GM21619 (cell line): ENCODE data around the gene MSMP.

Source experiments
- ATAC-seq: cut with Tn5 transposase; IDR thresholded peaks from one replicate; pipeline ENCODE4 v1.9.1; 2021; ENCODE audit not compliant: unreplicated experiment

MSMP gene

DNA sequence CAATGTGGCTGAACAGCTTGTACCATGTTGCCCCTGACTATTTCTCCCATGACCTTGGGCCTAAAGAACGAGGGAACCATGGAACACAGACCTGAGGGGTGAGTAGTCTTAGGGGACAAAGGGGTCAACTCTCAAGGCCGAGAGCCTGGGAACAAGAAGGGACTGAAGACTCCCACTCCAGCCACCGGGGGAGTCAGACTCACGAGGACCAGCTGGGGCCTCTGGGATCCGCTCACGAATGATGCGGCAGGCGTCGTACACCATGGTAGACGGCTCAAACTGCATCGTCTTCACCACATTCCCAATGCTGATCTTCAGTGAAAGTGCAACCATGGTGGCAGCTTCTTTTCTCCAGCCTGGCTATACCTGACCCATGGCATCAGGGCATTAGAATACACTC, 28.7 kb downstream of the MSMP start:
- no peak for ATAC-seq

DNA sequence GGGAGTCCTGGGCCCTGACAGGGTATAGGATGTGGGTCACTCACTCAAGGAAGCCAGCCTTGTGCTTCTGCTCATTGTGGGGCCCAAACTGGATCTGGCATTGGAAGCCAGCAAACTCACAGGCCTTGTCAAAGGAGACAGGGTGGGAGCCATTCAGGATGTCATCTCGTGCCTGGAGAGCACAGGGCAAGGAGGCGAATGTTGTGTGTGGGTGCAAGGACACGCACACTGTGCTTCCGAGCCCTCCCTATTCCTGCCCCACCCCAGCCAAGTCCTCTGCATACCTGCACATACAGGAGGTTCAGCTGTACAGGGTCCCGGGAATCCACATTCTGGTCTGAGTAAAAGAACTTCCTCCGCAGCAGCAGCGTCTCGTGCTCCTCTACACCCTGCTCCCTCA, 30.2 kb downstream of the MSMP start:
- no peak for ATAC-seq

DNA sequence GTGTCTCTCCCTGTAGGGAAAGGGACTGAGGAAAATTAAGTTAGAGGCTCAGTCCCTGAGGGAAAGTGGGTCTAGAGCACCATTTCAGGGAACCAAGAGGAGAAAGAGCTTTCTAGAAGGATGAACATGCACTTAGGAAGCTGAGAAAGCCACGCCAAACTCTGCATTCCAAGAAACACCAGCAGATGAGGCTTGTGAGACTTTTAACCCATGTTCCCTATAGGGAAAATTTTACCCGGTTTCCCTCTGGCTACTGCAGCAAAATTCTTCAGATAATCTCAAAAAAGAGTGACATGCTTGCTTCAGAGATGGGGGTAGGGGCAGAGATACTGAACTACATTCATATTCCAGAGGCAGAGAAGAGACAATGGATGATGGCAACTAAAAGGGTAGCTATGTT, 30.6 kb downstream of the MSMP start:
- no peak for ATAC-seq

DNA sequence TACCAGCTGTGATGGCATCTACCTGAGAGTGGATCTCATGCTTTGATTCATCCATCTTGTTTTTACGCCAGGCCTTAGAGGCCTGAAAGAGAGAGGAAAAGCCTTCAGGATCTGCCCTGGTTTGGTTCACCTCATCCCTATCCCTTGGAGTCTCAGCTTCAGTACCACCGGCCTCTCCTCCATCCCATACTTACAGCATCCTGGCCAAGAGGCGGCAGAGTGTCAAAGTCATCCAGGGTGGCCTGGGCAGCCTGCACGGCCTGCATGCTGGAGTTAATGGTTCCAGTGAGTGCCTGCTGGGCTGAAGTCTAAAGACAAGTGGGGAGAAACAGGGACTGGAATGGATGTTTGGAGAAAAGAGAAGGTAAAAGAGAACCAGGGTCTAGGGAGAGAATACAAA, 34.5 kb downstream of the MSMP start:
- ATAC-seq, result no peak

DNA sequence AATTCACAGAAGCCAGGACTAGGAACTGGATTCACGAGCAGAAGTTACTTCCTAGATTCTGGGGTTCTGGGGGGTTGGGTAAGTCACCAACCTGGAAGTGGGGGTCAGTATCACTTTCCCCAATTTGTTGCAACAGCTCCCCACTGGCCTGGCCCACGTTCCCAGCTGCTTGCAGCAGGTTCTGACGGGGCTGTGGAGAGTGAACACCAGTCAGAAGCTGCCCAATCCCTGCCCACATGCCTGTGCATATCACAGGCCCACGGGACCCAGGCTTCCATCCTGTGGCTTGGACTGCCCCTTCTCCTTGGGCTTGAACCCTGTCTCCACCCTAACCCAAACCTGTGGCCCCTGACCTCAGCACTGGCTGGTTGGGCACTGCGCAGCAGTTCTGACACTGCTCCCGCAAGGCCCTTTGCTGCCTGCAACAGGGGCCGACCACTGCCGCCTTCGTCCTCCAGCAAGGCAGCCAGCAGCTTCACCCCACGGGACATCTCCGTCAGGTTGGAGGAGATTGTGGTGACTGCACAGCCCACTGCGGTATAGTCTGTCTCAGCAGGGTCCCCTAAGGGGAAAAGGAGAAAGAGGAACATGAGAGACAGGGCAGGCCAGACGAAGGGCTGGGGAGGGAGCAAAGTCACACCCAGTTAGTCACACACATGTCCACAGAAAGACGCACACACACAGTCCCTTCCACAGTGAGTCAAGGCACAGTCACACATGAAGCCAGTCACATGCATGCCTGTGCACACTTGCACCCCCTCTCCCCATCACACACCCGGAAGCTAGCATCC, 35.2 kb downstream of the MSMP start:
- no peak for ATAC-seq

DNA sequence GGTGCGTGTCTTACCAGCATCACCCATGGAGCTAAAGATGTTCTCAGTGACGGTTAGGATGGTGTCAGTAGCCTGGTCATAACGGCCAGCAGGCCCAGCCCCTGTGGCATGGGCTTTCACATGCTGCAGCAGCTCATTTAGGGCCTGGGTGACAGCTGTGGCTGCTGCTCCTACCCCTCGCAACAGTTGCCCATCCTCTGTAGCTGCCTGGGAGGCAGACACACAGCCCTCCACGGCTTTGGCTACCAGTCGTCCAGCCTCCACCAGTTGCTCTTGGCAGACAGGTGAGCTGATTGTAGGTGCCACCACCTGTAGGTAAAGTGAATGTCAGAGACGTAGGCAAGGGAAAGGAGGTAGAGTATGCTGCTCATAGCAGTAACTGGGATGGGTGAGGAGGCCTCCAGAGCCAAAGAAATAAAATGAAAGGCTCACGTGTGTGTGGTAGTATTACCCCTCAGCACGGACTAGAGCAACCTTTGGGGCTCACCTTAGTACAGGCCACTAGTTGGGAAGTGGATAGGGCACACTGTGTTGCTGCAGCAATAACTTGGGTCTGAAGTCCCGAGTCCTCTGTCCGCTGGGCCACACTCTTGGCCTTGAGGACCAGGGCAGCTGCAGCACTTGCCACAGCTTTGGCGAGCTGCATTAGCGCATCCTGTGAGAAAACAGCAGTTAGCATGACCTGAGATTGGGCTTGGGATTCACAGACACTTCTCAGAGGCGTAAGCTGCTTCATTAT, 36.8 kb downstream of the MSMP start:
- no peak for ATAC-seq

DNA sequence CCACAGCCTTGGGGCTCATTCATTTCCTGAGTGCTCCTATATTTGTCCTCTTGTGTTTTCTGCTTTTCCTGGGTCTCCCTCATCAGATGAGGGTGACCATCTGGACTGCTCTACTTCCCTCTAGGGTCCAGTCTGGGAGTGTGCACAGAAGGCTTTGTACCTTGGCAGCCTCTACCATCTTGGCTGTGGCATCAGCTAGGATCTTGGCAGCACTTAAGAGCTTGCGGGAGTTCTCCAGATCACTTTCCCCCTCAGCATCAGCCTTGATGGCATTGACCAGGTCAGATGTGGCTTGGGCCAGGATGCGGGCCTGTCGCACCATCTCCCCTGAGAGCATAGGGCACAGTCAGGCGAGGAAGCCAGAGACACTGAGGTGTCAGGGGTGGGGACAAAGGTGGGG, 37.8 kb downstream of the MSMP start:
- no peak for ATAC-seq

DNA sequence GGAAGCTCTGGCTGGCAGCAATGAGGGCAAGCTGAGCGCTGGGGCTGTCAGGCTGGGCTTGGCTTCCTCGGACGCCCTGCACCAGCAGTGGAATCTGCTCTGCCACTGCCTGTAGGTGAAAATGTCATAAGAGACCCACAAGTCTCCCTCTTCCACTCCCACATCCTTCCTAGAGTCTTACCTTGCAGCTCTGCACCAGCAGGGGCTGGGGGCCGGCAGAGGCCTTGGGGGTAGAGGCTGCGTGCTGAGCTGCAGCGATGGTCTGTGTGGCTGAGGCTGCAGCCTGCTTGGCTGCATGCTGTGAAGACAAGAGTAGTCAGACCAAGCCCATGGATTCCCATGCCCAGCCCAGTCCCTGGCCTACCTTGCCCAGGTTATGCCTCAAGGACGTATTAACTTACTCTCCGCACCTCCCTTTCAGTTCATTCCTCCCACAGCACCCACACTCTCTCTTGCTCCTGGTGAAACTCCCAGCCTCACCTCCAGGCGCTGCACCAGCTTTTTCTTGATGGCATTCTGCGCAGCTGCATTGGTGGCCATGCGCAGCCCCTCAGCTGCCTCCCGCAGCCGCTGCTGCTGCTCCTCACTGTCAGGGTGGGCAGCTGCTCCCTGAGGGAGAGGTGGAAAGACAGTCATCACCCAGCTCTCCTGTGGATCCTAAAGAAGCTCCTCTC, 39.4 kb downstream of the MSMP start:
- no peak for ATAC-seq

DNA sequence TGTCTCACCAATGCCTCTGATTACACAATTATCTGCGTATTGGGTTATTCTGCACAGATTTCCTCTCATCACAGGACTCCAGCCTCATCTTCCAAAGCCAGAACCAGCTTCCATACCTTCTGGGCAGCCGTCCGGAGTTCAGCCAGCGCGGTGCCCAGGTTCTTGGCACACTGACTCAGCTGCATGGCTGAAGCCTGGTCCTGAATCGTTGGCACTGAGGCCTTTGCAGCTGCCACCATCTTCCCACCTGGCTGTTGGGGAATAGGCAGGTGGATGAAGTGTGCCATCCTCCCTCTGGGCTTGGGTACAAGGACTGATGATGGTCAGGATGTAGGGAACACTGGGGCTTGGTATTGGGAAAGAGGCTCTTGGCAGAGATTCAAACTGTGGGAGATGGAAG, 40.0 kb downstream of the MSMP start:
- no peak for ATAC-seq

DNA sequence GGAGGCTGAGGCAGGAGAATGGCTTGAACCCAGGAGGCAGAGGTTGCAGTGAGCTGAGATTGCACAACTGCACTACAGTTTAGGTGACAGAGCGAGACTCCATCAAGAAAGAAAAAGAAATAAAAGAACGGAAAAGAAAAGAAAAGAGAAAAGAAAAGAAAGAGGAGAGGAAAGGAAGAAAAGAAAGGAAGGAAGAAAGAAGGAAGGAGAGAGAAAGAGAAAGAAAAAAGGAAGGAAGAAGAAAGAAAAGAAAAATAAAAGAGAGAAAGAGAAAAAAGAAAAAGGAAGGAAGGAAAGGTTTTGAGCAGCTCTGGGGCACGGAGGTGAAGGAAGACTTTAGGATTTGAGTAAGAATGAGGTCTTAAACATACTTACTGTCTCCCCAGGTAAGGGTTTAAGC, 40.5 kb downstream of the MSMP start:
- no peak for ATAC-seq

DNA sequence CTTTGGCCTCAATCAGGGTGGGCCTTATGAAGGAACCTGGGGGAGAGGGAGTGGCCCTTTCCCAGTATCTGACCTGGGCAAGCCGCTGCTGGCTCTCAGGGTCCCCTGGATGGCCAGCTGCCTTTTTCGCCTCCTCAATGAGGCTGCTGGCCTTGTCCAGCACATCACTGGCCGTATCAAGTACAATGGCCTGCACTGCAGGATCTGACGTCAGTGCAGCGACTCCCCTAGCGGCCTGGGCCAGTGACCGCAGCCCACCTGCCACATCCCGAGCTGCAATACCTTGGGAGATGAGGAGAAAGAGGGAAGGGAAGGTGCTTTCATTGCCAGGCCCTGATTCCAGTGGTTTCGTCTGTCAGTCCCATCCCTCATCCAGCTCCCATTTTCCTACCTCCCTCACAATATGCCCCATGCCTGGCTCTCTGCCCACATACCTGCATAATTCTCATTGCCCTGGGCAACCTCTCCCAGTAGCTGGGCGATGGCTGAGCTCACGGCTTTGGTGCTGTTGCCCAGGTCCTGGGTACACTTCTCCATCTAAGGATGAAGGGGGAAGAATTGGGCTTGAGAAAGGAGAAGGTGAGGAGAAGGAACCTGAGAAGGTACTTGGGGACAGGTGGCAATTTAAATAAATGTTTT, 41.2 kb downstream of the MSMP start:
- ATAC-seq, result no peak

DNA sequence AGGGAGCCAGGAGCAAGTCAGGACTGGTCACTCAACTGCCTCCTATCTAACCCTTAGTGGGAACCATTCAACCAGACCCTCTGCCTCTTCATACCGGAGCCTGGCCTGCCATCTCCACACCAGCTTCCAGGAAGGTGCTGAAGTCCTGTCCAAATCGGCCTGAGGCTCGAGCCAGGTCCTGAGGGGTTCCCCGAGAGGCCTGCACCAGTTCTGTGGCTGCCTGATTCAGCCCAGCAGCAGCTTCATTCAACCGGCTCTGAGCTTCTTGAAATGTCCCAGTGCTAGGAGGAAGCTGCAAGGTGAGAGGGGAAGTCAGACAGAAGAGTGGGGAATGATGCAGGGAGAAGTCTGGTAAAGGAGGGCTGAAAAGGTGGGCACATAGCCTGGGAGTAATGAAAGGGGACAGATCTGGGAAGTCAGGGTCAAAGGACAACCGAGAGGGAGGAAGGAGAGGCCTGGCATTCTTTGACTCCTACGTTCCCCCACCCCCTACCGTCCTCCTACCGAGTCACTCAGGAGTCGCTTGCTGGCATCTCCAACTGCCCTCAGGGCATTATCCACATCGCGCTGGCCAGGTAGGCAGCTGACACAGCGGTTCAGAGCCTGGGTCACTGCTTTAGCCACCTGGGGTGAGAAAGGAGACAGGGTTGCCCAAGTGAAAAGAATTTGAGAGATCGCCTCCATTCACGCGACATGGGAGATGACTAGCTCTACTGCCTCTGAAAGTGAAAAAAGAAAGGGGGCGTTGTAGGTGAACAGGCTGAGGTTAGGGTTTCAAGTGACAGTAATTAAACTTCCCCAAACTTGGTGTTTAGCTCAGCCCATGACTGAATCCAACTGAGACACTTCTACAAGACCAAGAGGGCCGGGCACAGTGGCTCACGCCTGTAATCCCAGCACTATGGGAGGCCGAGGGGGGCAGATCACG, 42.3 kb downstream of the MSMP start:
- no peak for ATAC-seq

DNA sequence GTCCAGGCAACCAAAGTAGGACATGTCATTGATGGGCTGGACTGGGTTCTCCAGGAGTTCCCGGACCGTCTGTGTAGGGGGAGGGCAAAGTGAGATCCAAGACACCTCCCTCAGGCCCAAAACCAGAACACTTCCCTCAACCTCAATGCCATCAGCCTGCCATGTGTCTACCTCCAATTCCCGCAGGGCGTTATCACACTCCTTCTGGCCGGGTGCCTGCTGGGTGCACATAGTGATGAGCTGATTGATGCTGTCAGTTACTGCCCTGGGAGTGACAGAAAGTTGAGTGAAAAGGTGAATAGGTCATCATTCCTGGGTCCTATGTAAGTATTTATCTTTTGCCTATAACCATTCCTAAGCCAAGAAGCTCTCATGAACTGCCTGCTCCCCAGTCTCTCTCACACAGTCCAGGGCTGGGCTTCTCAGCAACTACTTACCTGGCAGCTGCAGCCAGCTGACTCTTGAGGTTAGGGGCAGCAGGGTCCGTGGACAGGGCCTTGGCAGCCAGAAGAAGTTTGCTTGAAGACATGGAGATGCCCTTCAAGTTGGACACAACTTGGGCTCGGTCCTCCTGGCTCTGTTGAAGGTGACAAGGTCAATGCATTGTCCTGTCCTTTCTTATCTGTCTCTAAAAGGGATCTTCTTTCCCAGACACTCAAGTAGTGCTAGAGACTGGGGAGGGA, 43.1 kb downstream of the MSMP start:
- ATAC-seq, result no peak

DNA sequence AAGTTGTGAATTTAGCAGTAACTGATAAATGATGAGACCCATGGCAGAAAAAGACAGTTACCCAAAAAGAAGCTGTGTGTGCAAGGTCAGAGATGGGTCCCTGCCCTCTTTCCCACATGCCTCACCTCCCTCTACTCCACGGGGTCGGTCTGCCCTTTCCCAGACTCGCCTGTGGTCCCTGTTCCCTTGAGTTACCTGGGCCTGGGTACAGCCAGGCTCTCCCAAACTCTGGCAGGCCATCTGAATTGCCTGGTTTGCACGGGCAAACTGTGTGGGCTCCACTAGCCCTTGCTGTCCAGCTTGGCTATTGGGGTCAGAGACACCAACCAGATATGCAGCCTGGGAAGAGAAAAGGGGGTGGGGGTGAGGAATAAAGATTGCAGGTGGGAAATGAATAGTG, 45.9 kb downstream of the MSMP start:
- ATAC-seq, result no peak

DNA sequence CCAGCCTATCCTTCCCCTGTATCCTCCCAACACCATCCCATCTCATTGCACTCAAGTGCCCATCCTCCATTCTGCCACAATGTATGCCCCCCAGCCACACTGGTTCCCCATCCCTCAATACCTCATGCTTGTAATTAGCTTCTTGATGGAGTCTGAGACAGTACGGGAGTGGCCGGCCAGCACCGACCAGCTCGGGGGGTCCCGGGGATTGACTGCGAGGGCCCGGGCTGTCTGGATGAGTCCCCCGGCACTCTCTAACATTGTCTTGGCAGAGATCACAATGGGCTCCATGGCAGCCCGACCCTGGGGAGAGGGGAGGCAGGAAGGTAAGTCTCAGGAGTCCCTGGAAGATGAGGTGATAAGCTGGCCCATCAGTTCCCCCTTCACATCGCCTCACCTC, 47.1 kb downstream of the MSMP start:
- no peak for ATAC-seq

DNA sequence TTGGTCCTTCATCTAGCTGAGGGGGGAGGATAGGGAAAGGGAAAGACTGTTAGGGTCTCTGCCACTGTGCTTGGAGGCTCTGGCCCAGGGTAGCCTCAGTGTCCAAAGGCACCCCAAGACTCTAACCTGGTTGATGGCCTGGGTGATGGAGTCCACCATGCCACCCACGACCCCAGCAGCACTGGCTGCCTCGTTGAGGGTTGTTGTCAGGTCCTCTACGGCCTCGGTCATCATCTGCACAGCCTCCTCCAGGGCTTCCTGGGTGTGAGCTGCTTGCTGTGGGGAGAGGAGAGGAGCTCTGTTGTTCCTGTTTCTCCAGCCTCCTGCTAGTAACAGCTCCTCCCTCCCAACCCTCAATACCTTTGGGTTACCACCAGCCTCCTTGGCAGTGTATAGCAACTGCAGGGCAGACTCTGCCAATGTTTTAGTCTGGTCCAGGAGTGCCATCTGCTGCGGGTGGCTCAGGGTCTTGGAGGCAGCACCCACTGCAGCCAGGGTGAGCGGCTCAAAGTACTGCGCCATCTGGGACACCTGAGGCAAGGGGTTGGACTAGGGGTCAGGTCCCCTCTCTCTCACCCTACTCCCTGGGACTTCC, 48.1 kb downstream of the MSMP start:
- ATAC-seq, result no peak

DNA sequence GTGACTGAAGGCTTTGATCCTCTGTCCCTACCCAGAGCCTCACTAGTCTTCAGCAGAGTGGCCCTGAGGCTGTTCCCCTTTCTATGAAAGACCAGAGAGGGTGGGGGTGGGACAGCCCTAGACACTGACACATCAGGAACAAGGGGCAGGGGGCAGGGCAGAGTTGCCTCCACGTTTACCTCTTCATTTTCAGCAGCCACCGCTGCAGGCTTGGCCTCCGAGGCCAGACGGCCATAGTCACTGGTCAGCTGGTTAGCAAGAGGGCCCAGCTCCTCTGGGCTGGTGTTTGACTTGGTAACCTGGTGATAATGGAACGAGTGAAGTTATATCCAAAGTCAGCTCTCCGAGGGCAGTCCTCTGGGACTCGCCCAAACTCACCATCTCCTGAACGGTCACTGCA, 48.7 kb downstream of the MSMP start:
- no peak for ATAC-seq

DNA sequence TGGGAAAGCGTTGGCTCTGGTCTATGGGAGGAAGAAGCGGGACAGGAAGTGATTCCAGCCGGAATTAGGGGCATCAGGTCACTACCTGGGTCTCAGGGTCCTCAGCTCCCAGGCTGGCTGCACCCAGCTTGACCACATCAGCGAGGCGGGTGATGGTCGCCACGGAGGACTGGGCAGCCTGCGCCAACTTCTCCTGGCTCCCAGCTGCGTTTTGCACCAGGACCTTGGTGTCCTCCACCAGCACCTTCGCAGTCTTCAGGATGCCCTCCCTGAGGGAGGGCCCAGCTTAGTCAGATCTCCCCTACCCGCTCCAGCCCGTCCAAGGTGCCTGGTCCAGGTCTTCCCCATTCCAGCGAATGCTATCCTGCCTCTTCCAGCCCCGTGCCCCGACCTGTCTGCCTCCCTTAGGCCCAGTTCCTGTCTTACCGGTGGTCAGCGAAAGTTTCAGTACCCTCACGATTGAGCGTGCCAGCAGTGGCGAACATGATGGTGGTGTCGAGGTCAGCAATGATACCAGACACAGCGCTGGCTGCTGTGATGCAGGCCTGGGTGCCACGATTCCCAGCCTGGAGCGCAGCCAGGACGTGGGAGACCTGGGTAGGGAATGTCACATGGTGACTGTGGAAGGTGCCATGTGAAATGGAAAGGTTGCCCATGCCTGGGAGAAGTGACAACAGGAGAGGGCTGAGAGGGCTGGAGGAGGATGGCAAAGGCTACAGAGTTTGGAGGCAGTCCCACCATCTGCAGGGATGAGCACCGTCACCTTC, 50.0 kb downstream of the MSMP start:
- ATAC-seq, result no peak
